Gastroesophageal sphincter (tissue), 4 donors: ENCODE data around the gene NRL. TPM values are rescaled to one million over a fixed set of nuclear protein-coding genes. Genes with fewer than 3 reads are reported as not detected.

Source experiments
- ATAC-seq: fragments of 150-250 bp; one replicate; pipeline ENCODE4 v1.9.1; 2016; ENCODE audit warnings: mild to moderate bottlenecking, moderate library complexity
- H3K27ac ChIP-seq, 4 donors: fragments of 200-600 bp; sonication (generic) in 3 of 4; 1 replicate in 3 of 4; 2 replicates in 1 of 4; pipeline ENCODE4 v1.5.1; 2016 to 2019
- H3K27me3 ChIP-seq: fragments of 200-600 bp; sonication (generic); one replicate; pipeline ENCODE4 v1.5.1; 2019
- H3K36me3 ChIP-seq, 2 donors: fragments of 200-600 bp; sonication (generic); one replicate each; pipeline ENCODE4 v1.5.1; 2019; ENCODE audit warnings: control low read depth in 1 of 2
- H3K4me1 ChIP-seq, 3 donors: fragments of 200-600 bp; sonication (generic); 1 replicate in 2 of 3; 2 replicates in 1 of 3; pipeline ENCODE4 v1.5.1; 2016 to 2019; ENCODE audit warnings: control low read depth in 2 of 3
- H3K4me3 ChIP-seq, 2 donors: fragments of 200-600 bp; sonication (generic); one replicate each; pipeline ENCODE4 v1.5.1; 2019; ENCODE audit warnings: mild to moderate bottlenecking in 1 of 2, moderate library complexity in 1 of 2
- H3K9me3 ChIP-seq, 3 donors: fragments of 200-600 bp; sonication (generic); one replicate each; pipeline ENCODE4 v1.5.1; 2017 to 2019; ENCODE audit warnings: control low read depth in 2 of 3
- CTCF ChIP-seq, 4 experiments: fragments of 200-600 bp in 2 of 4; fragments of 450-650 bp in 2 of 4; sonication (generic) in 1 of 4; IDR thresholded peaks; one replicate each; pipeline ENCODE4 v1.5.1; 2017 to 2019; ENCODE audit warnings: antibody characterized with exemption in 4 of 4, mild to moderate bottlenecking in 2 of 4, moderate library complexity in 2 of 4
- EP300 ChIP-seq: sonication (generic); formaldehyde crosslinking; IDR thresholded peaks from one replicate; pipeline ENCODE4 v1.6.1; 2017; ENCODE audit warnings: antibody characterized with exemption, mild to moderate bottlenecking
- POLR2A ChIP-seq, 2 donors: fragments of 450-650 bp; IDR thresholded peaks; one replicate each; pipeline ENCODE4 v1.6.1; 2017; ENCODE audit warnings: antibody characterized with exemption in 2 of 2, mild to moderate bottlenecking in 2 of 2, moderate library complexity in 1 of 2
- POLR2AphosphoS5 ChIP-seq: sonication (generic); formaldehyde crosslinking; IDR thresholded peaks from one replicate; pipeline ENCODE4 v1.6.1; 2017; ENCODE audit warnings: antibody characterized with exemption
- WGBS, 2 donors: methylation state at CpG; one replicate each; pipeline ENCODE4 v1.1.5; 2018; ENCODE audit warnings: low coverage in 1 of 2; 5-methylcytosine and 5-hydroxymethylcytosine counted together
- total RNA-seq, 4 donors: library from RNA; depleted of rRNA; stranded (reverse); fragments of >200 nt; gene quantifications; one replicate each; pipeline ENCODE4 v1.1.0, GENCODE V29; 2016

NRL gene
- total RNA-seq, 4 donors from 2014 or later, result 0.81 to 10.4 (median 5.0) TPM; not detected in 1

DNA sequence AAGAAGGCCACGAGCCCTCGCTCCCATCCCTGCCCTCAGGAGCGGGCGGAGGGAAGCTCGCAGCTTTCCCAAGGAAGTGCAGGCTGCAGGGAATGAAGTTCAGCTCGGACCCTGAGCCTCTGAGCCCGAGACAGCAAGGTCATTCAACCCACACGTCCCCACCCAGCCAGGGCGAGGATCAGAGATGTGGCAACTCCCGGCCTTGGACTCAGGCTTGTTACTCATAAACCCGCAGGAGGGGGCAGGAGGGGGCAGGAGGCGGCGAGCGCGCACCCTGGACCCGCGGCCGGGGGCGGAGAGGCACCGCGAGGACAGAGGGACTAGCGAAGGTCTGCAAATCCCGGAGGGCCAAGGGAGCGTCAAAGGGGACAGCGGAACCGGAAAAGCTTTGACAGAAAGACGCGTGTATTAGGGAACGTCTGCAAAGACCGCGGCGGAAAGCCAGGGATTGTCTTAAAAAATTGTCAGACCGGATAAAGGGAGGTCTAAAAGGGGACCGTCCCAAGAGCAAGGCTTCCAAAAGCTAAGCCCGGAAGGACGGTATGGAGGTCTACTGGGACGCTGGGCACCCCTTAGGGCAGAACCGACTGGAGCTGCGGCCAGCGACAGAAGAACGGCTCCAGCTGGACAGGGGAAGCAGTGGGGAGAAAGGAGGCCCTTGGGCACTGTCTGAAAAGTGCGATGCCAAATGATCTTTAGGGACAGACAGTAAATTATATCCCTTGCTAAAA lies 783 bp downstream of the NRL start:
- H3K27me3 ChIP-seq, result no peaks in the 10 kb centered on the region
- peaks cover 0 to 33% (median 10%) of the 10 kb centered on the region in 3 donors for H3K4me1 ChIP-seq
- peaks cover 0 to 22% of the 10 kb centered on the region in 2 donors for H3K36me3 ChIP-seq
- peak overlapping the region; percentile 89 to 100 (median 98) for H3K27ac ChIP-seq
- peak; percentile 52 for ATAC-seq
- H3K4me3 ChIP-seq, result peak overlapping the region; percentile 62 to 63
- no peaks in the 10 kb centered on the region for H3K9me3 ChIP-seq
- TF ChIP-seq POLR2AphosphoS5, result peak; percentile 67
- peak in 1 of 4 experiments; percentile 3 for TF ChIP-seq CTCF (IDR thresholded peaks at IDR 0.05)
- peak; percentile 36 to 60 for TF ChIP-seq POLR2A (IDR thresholded peaks at IDR 0.05)
- TF ChIP-seq EP300, result no peak
- WGBS, 2 donors, result 0% methylated on average over 9 to 18 of the region's 42 CpGs

DNA sequence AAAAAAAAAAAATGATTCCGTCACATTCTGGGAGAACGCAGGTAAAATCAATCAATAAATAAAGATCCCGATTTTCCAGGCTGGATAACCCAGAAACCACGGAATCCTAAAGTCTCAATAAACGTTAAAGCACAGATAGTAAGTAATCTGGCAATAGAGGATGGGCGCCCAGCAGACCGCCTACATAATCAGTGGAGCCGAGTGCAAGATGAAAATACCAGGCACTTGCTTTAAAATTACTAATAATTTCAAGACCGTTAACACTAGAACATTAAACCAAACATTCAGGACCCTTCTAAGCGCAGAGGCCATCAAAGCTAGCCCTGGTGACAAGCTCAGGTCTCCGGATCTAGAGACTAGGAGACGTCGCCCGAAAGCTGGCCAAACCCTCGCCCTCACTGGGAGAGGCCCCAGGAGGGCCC lies 1.4 kb downstream of the NRL start:
- Histone ChIP-seq H3K27me3 (no peaks in the 10 kb centered on the region), H3K9me3 (no peaks in the 10 kb centered on the region), H3K4me3 (peak overlapping the region; percentile 62 to 63), H3K36me3 (peaks cover 0 to 16% of the 10 kb centered on the region in 2 donors), H3K4me1 (peaks cover 0 to 39% (median 10%) of the 10 kb centered on the region in 3 donors), H3K27ac (peak overlapping the region; percentile 89 to 100 (median 98))
- 8 to 20% methylated on average over 7 to 15 of the region's 15 CpGs for WGBS, 2 donors
- no peak for ATAC-seq
- TF ChIP-seq CTCF (IDR thresholded peaks at IDR 0.05), result no peak
- TF ChIP-seq POLR2A (IDR thresholded peaks at IDR 0.05), result no peak
- no peak for TF ChIP-seq EP300
- TF ChIP-seq POLR2AphosphoS5, result no peak

DNA sequence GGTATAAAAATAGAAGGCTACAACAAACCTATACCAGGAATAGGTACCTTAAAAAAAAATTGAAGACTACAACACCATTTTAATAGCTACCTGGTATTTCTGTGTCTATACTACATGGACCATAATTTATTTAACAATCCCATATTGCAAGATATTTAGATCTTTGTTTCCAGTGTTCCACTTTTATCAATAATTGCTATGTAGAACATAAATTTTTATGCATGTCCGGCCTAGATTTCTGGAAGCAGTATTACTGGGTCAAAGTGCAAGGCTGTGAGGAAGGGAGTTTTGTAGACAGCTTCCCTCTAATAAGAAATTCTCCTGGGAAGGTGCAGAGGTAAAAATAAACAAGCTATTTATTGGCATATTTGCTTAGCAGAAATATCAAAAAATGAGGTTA lies 4.2 kb downstream of the NRL start:
- no peak overlapping the region for H3K27ac ChIP-seq
- H3K36me3 ChIP-seq, result no peaks in the 10 kb centered on the region
- H3K9me3 ChIP-seq, result no peaks in the 10 kb centered on the region
- H3K4me3 ChIP-seq, result no peak overlapping the region
- TF ChIP-seq POLR2AphosphoS5 (no peak), EP300 (no peak), CTCF (IDR thresholded peaks at IDR 0.05) (no peak), POLR2A (IDR thresholded peaks at IDR 0.05) (no peak)
- H3K4me1 ChIP-seq, result peaks cover 0 to 20% (median 1%) of the 10 kb centered on the region in 3 donors
- WGBS, 2 donors, result 56 to 75% methylated on average over 1 of the region's 1 CpG
- no peak for ATAC-seq
- H3K27me3 ChIP-seq, result no peaks in the 10 kb centered on the region

DNA sequence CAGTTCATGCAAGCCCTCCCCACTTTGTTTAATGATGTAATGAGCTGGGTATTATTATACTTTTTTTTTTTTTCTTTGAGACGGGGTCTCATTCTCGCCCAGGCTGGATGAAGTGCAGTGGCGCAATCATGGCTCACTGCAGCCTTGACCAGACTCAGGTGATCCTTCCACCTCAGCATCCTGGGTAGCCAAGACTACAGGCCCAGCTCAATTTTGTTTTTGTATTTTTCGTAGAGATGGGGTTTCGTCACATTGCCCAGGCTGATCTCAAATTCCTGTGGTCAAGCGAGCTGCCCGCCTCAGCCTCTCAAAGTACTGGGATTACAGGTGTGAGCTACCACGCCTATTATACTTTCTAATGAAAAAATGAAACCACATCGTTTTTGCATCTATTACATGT lies 4.7 kb downstream of the NRL start:
- ATAC-seq, result no peak
- WGBS, 2 donors, result 87% methylated on average over 6 to 9 of the region's 9 CpGs
- H3K27ac ChIP-seq, result no peak overlapping the region
- no peak overlapping the region for H3K4me3 ChIP-seq
- no peaks in the 10 kb centered on the region for H3K36me3 ChIP-seq
- H3K9me3 ChIP-seq, result no peaks in the 10 kb centered on the region
- peaks cover 0 to 18% (median 0%) of the 10 kb centered on the region in 3 donors for H3K4me1 ChIP-seq
- TF ChIP-seq POLR2A (IDR thresholded peaks at IDR 0.05) (no peak), POLR2AphosphoS5 (no peak), CTCF (IDR thresholded peaks at IDR 0.05) (no peak), EP300 (no peak)
- no peaks in the 10 kb centered on the region for H3K27me3 ChIP-seq
